A375 (cell line): Measurements from ENCODE around the gene PARG. TPM values are rescaled to one million over a fixed set of nuclear protein-coding genes. Genes with fewer than 3 reads are reported as not detected.

Experiments used
- small RNA-seq: library from RNA; depleted of rRNA; stranded (forward); fragments of <200 nt; gene quantifications from one replicate; pipeline ENCODE3, GENCODE V24; 2014
- total RNA-seq: library from RNA; depleted of rRNA; stranded (reverse); fragments of >200 nt; shearing (Covaris generic); gene quantifications from 2 replicates; pipeline ENCODE4 v1.2.3, GENCODE V29; 2014; rRNA removed

Gene PARG
- total RNA-seq: 24.6 and 28.0 TPM in 2 replicates

GRCh38 chr10:49941447-49942338 lies at the start of gene PARG, which contains the start of gene TIMM23B:
Gene PARG (minus strand): TSS chr10:49942027. CDS start chr10:49941725, 302 bp downstream.
Gene TIMM23B (plus strand): TSS chr10:49942053. CDS start chr10:49942195, 142 bp downstream.

DNA sequence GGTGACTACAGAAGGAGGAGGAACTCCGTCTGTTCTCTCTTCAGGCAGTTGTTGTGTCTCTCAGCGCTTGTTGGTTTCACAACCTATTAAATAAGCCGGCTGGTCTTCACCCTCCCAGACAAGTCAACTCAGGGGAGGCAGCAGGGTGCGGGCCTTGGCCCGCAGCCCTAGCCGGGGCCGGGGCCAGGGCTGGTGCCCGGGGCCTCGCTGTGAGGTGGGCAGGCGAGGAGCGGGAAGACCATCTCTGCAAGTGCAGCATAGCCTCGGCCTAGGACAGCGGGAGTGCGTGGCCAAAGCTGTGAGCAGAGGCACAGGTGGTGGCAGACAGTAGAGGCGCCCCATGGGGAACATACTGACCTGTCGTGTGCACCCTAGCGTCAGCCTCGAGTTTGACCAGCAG lies 46.5 kb upstream of the PARG start, which contains the start of gene AGAP6:
Gene AGAP6, plus strand, starts transcription at position 31 of the 400 bp plus-strand sequence. Its CDS starts 310 bp downstream, at position 341.

Small RNAs within 50 kb of the gene (small RNA-seq; reads per million reads assigned to genes)
- gene RNA5SP317 (not detected), gene SNORA74C-2 (not detected)

Other genes with a start within 250 kb of the PARG start
- 2.7 and 3.0 TPM in 2 replicates for gene OGDHL, start 179.7 kb downstream of the PARG start, total RNA-seq
- gene TIMM23B, start within 50 bp of the PARG start, total RNA-seq: 22.9 and 32.3 TPM in 2 replicates
- gene AGAP6, start 46.4 kb upstream of the PARG start, total RNA-seq: 9.9 and 10.5 TPM in 2 replicates
- 8.3 and 19.0 TPM in 2 replicates for gene WASHC2A, start 125.9 kb upstream of the PARG start, total RNA-seq